Stimulated activated CD4-positive, alpha-beta T cell treated with anti-CD3 and anti-CD28 coated beads, Interleukin-1b, Interleukin-23, amount 100 ng/mL, for 4 hours (primary cell): ENCODE results near the gene UMAD1.

Experiments used
- DNase-seq, 2 donors: peaks; one replicate each; pipeline ENCODE4 v3.0.0-alpha.2; 2020; ENCODE audit warnings: low read depth in 2 of 2

Gene UMAD1

DNA sequence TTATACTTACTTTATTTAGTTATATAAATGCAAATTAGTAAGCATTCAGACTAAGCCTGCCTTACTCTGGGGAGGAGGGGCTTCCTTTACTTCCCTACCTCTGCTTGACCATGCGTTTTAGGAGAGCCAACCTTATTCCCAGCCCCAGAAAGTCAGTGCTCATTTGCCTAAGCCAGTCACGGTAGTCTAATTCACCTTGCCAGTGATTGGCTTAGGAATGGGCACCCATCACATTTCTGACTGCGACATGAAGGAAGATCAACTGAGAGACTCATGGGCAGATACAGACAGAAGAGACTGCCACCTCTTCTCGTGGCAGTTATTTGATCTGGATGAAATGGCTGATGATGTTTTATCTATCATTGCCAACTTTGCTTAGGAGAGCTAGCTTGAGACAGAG lies 48.4 kb downstream of the UMAD1 start:
- no peak for DNase-seq

DNA sequence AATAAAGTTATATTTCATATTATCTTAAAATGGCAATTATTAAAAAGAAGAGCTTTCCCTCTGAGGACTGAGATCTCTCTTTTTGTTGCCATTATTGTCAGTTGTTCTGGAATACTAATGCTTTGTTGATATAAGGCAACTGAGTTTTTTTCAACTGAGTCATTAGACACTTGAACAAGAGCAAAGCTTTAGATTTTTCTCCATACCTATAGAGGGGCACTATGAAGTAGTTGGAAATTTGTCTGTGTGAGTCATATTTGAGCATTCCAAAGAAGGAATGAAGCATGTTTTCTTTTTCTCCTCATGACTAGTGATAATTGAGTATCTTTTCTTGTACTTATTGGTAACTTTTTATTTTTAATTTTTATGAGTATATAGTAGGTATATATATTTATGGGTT lies 53.3 kb downstream of the UMAD1 start:
- DNase-seq = no peak

- DNase-seq = no peak
These were observed 54.0 kb downstream of the UMAD1 start for GRCh38 chr7:7694542-7694941.

DNA sequence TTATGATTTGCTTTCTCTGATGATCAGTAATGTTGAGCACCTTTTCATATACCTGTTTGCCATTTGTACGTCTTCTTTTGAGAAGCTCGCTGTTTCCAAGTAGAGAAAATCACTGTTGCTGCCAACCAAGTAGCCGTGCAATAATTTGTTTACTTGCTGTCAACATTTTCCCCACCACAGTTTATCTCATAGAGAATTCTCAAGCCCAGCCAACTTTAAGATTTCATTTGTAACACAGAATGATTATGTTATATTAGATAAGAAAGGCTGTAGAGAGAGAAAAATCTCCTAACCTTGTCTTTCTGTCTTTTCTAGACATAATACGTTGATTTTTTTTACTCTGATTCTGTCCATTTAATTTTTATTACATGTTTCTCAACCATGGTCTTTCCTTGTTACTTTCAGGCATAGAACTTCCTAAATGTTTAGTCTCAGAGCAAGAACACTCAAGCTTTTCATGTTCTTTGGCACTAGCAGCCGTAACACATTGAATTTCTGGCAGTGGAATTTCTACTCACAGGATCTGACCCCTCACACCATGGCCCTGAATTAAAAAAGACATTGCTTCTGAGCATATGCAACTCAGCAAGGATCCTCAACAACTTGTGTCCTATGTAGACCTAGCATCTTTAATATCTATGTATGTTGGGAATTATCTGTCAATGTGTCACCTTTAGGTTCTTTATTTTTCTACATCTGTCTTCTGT lies 54.7 kb downstream of the UMAD1 start:
- no peak for DNase-seq

- DNase-seq = no peak
These were observed 56.0 kb downstream of the UMAD1 start for GRCh38 chr7:7696458-7697119.

- DNase-seq = no peak
These were observed 58.4 kb downstream of the UMAD1 start for GRCh38 chr7:7698930-7699329.

- no peak for DNase-seq
These were observed 58.8 kb downstream of the UMAD1 start for GRCh38 chr7:7699380-7699779.

DNA sequence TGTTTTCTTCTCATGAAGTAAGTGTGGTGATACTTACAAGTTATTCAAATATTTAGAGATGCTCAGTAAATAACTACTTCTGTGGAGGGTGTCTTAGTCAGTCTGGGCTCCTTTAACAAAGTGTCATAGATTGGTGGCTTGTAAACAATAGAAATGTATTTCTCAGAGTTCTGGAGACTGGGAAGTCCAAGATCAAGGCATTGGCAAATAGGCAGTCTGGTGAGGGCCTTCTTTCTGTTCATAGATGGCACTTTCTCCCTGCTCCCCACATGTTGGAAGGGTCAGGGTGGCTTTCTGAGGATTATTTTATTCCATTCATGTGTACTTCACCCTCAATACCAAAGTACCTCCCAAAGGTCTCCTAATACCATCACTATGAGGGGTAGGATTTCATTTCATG lies 59.4 kb downstream of the UMAD1 start:
- no peak for DNase-seq

GRCh38 chr7:7701527-7701926 lies 61.0 kb downstream of the UMAD1 start:
- DNase-seq = no peak

DNA sequence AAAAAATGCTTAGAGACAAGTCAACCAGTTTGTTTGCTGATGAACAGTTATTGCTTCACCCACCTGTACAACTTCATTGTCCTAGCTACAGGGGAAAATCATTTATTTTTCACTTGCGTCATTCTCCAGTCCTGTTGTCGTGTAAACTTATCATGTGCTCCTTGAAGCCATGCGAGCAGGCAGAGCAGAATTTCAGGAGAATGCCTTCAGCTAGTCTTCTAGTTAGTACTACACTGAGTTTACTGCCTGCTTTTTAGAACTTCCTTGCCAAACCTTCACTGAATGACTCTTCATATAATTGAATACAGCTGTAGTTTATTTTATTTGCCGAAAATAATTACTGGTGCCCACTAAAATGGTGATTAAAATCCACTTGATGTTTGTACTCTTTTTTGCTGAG lies 62.3 kb downstream of the UMAD1 start:
- no peak for DNase-seq

DNA sequence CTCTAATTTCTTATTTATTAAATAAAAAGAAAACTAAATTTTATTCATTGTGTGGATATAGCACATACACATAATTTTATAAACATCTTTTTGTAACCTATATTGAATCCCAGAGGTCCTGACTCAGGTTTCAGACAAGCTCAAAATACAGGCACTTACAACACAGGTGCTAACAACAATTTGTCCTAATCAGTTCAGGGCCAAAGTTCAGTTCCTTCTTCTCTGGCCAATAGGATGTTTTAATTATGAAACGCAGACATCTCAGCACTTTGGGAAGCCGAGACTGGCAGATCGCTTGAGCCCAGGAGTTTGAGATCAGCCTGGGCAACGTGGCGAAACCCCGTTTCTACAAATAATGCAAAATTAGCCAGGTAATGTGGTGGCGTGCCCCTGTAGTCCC lies 62.9 kb downstream of the UMAD1 start:
- DNase-seq = no peak

- DNase-seq = no peak
These were observed 64.3 kb downstream of the UMAD1 start for GRCh38 chr7:7704867-7705266.

DNA sequence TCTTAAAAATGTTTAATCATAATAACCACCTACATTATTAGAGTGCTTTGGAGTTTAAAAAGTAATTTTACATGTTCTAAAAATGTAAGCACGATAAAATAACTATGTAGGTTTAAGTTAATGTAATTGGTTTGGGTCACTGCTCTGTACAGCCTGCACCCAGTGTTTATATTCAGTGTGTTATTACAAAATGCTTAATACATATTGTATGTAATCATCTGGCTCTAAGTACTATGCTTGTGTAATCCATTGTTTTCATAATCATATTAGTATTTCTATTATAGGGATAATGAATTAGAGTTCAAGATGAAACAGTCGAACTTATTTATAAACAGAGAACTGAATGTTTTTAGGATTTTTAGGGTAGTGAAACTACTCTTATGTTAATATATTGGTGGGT lies 64.8 kb downstream of the UMAD1 start:
- DNase-seq = no peak

GRCh38 chr7:7706101-7706511 lies 65.6 kb downstream of the UMAD1 start:
- no peak for DNase-seq

- DNase-seq = no peak
These were observed 66.1 kb downstream of the UMAD1 start for GRCh38 chr7:7706556-7707172.

GRCh38 chr7:7707246-7707645 lies 66.7 kb downstream of the UMAD1 start:
- no peak for DNase-seq

- DNase-seq = no peak
These were observed 67.3 kb downstream of the UMAD1 start for GRCh38 chr7:7707806-7708205.

DNA sequence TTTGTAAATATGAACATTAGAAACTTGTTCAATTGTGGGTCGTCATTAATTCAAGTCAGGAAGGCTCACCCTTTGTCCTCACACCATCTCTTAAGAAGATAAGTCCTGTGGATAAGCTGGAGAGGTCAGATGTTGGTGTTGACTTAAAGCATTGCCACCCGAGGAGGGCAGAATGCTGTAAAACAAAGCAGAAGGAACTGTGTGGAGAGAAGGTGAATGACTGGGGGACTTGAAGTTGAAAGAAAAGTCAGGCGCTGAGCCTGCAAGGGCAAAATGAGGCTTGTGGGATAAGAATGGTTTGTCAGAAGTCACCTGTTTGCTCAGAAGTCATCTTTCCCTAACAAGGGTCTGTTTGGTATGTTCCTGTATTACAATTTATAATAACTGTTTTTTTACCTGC lies 68.7 kb downstream of the UMAD1 start:
- DNase-seq = no peak

- no peak for DNase-seq
These were observed 69.9 kb downstream of the UMAD1 start for GRCh38 chr7:7710469-7710868.

DNA sequence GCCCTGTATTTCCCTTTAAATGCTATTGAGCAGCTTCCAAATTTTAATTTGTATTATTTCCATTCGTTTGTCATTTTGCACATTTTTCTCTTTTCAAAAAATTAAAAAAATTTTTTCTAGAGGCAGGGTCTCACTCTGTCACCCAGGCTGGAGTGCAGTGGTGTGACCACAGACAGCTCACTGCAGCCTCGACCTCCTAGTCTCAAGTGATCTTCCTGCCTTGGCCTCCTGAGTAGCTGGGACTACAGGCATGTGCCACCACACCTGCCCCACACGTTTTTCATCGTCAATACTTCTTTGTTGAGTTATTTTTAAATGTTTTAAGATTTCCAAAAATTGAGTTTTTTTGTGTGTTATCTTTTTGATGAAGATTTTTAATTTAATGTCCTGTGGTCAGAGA lies 73.2 kb downstream of the UMAD1 start:
- DNase-seq = no peak

DNA sequence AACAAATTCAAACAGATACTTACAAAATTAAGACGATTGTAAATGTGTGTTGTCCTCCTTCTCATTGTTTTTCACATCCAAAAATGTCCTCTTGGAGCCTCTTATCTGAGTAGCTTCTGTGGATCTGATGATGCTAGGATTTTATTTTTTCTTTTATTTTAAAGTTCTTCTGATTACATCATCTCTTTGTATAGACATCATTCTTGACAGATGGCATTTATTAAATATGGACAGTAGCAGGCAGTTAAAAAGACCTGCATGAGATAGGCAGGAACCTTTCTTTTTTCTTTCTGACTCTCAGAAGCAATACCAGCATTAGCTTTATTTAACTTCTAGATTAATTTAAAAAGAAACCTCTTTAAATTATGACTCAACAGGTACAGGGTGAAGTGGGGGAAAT lies 77.9 kb downstream of the UMAD1 start, which contains the start of gene RPA3:
TSS of gene RPA3 (minus strand) at position 116 of the 400 bp plus-strand sequence. CDS start 78,189 bp downstream, outside the sequence.
- DNase-seq = no peak

DNA sequence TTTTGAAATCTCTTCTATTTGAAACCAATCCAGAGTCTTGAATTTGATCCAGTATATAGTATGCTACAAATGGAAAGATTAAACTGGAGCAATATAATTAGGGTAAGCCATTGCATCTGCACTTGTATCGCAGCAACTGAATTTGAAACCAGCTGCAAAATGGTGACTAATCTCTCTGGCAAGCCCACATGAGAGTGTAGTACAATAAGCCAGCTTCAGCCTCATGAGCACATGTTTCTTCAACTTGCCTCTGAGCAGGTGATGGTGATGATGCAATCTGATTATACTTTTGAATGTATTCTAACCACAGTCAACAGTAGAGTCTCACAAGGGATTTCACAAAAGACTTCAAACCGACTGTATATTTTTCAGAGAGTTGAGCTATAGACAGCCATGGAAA lies 78.7 kb downstream of the UMAD1 start:
- peak; percentile 2 to 28 for DNase-seq

GRCh38 chr7:7720193-7720592 lies 79.6 kb downstream of the UMAD1 start:
- DNase-seq = no peak
